Esophagus muscularis mucosa (tissue), 4 donors: ENCODE measurements around the gene TDRD3. TPM values are rescaled to one million over a fixed set of nuclear protein-coding genes. Genes with fewer than 3 reads are reported as not detected.

ENCODE experiments used
- DNase-seq: peaks from one replicate; pipeline ENCODE4 v3.0.0-alpha.2; 2017; ENCODE audit errors: extremely low spot score
- H3K27ac ChIP-seq, 4 donors: fragments of 200-600 bp; sonication (generic); replicated peaks in 1 of 4; 1 replicate in 3 of 4; 2 replicates in 1 of 4; pipeline ENCODE4 v1.5.1; 2016 to 2019; ENCODE audit warnings: mild to moderate bottlenecking in 1 of 4
- H3K27me3 ChIP-seq, 4 donors: fragments of 200-600 bp; sonication (generic); one replicate each; pipeline versions ENCODE4 v1.5.1 to v1.6.0; 2016 to 2019
- H3K36me3 ChIP-seq, 4 donors: fragments of 200-600 bp; sonication (generic); one replicate each; pipeline ENCODE4 v1.5.1; 2016 to 2019
- H3K4me1 ChIP-seq, 4 donors: fragments of 200-600 bp; sonication (generic); one replicate each; pipeline ENCODE4 v1.5.1; 2016 to 2019
- H3K4me3 ChIP-seq, 4 donors: fragments of 200-600 bp; sonication (generic); 1 replicate in 2 of 4; 2 replicates in 2 of 4; pipeline ENCODE4 v1.5.1; 2016 to 2019; ENCODE audit warnings: mild to moderate bottlenecking in 4 of 4, moderate library complexity in 1 of 4
- H3K9me3 ChIP-seq, 4 donors: fragments of 200-600 bp; sonication (generic); 1 replicate in 3 of 4; 2 replicates in 1 of 4; pipeline ENCODE4 v1.5.1; 2016 to 2019
- CTCF ChIP-seq, 3 experiments: fragments of 200-600 bp in 2 of 3; fragments of 450-650 bp in 1 of 3; sonication (generic) in 2 of 3; IDR thresholded peaks; one replicate each; pipeline ENCODE4 v1.5.1; 2017 to 2019; ENCODE audit warnings: antibody characterized with exemption in 3 of 3, mild to moderate bottlenecking in 2 of 3, moderate library complexity in 1 of 3
- EP300 ChIP-seq: sonication (generic); formaldehyde crosslinking; IDR thresholded peaks from one replicate; pipeline ENCODE4 v1.6.1; 2017; ENCODE audit warnings: antibody characterized with exemption
- POLR2A ChIP-seq: fragments of 450-650 bp; IDR thresholded peaks from one replicate; pipeline ENCODE4 v1.6.1; 2017; ENCODE audit warnings: antibody characterized with exemption, moderate library complexity, mild to moderate bottlenecking, low read depth
- POLR2AphosphoS5 ChIP-seq, 2 donors: sonication (generic); formaldehyde crosslinking; IDR thresholded peaks; one replicate each; pipeline ENCODE4 v1.6.1; 2017; ENCODE audit warnings: antibody characterized with exemption in 2 of 2
- WGBS: methylation state at CpG from one replicate; pipeline ENCODE4 v1.1.5; 2018; 5-methylcytosine and 5-hydroxymethylcytosine counted together
- intact Hi-C: fragments of 100-400 bp; cut with DNase I; formaldehyde crosslinking; loops from one replicate; pipeline ENCODE4 v1.15.1; 2023
- total RNA-seq, 4 donors: library from RNA; depleted of rRNA; stranded (reverse); fragments of >200 nt; gene quantifications; one replicate each; pipeline versions ENCODE4 v1.1.0 to v1.2.1, GENCODE V29; 2016

Gene TDRD3
- 10 to 100 TPM; 16.1 to 35.3 (median 23.0) TPM for total RNA-seq

- peak within 1 kb of the TSS; percentile 97 to 99 (median 99) for H3K27ac ChIP-seq
- H3K36me3 ChIP-seq, result no peaks in the 10 kb centered on the region
- peak; percentile 71 for TF ChIP-seq POLR2A
- no peak for TF ChIP-seq EP300
- TF ChIP-seq POLR2AphosphoS5 (IDR thresholded peaks at IDR 0.05), result peak; percentile 55 to 57
- TF ChIP-seq CTCF (IDR thresholded peaks at IDR 0.05), result peak; percentile 71 to 85 (median 75)
- peak within 1 kb of the TSS; percentile 84 to 89 (median 86) for H3K4me3 ChIP-seq
- H3K27me3 ChIP-seq, result no peaks in the 10 kb centered on the region
- WGBS, result under 1% methylated on average over 28 of the region's 84 CpGs
- peak; percentile 93 for DNase-seq
- intact Hi-C loops, result no loop called here
- peaks cover 11 to 31% (median 27%) of the 10 kb centered on the region in 4 donors for H3K4me1 ChIP-seq
- H3K9me3 ChIP-seq, result no peaks in the 10 kb centered on the region
Observed at GRCh38 chr13:60396783-60397703, at the start of gene TDRD3. Gene TDRD3, plus strand, starts transcription at chr13:60397220. Its CDS starts 145 bp downstream, at chr13:60397365.

- WGBS, result 66% methylated on average over 2 of the region's 2 CpGs
- no peak overlapping the region for H3K4me3 ChIP-seq
- H3K36me3 ChIP-seq, result no peaks in the 10 kb centered on the region
- H3K27ac ChIP-seq, result no peak overlapping the region
- TF ChIP-seq POLR2AphosphoS5 (IDR thresholded peaks at IDR 0.05) (no peak), EP300 (no peak), POLR2A (no peak), CTCF (IDR thresholded peaks at IDR 0.05) (no peak)
- intact Hi-C loops, result no loop called here
- no peaks in the 10 kb centered on the region for H3K4me1 ChIP-seq
- no peak for DNase-seq
- peaks cover 0 to 6% (median 0%) of the 10 kb centered on the region in 4 donors for H3K27me3 ChIP-seq
- H3K9me3 ChIP-seq, result no peaks in the 10 kb centered on the region
Observed at GRCh38 chr13:60347690-60348089, 49.3 kb upstream of the TDRD3 start.

GRCh38 chr13:60348097-60348496, 48.9 kb upstream of the TDRD3 start:
- no peak overlapping the region for H3K4me3 ChIP-seq
- no peak for TF ChIP-seq POLR2A
- no peak for TF ChIP-seq CTCF (IDR thresholded peaks at IDR 0.05)
- no peak for TF ChIP-seq EP300
- TF ChIP-seq POLR2AphosphoS5 (IDR thresholded peaks at IDR 0.05), result no peak
- H3K36me3 ChIP-seq, result no peaks in the 10 kb centered on the region
- no peak for DNase-seq
- H3K4me1 ChIP-seq, result no peaks in the 10 kb centered on the region
- H3K9me3 ChIP-seq, result no peaks in the 10 kb centered on the region
- WGBS, result 73% methylated on average over 3 of the region's 3 CpGs
- H3K27ac ChIP-seq, result no peak overlapping the region
- intact Hi-C loops, result no loop called here
- H3K27me3 ChIP-seq, result peaks cover 0 to 6% (median 0%) of the 10 kb centered on the region in 4 donors

GRCh38 chr13:60351326-60351725, 45.7 kb upstream of the TDRD3 start:
- no peaks in the 10 kb centered on the region for H3K4me1 ChIP-seq
- H3K27ac ChIP-seq, result no peak overlapping the region
- TF ChIP-seq EP300 (no peak), POLR2A (no peak), CTCF (IDR thresholded peaks at IDR 0.05) (no peak), POLR2AphosphoS5 (IDR thresholded peaks at IDR 0.05) (no peak)
- H3K9me3 ChIP-seq, result no peaks in the 10 kb centered on the region
- no peaks in the 10 kb centered on the region for H3K36me3 ChIP-seq
- H3K27me3 ChIP-seq, result no peaks in the 10 kb centered on the region
- 47% methylated on average over 2 of the region's 2 CpGs for WGBS
- intact Hi-C loops, result no loop called here
- no peak overlapping the region for H3K4me3 ChIP-seq
- DNase-seq, result no peak
